GM23338 (cell line): ENCODE results near the gene PAM. TPM values are rescaled to one million over a fixed set of nuclear protein-coding genes. Genes with fewer than 3 reads are reported as not detected.

Source experiments
- ATAC-seq: fragments of 200-7000 bp; cut with Tn5 transposase; 3 replicates; pipeline ENCODE4 v1.9.1; 2020
- DNase-seq: peaks from one replicate; pipeline ENCODE4 v3.0.0-alpha.2; 2015; ENCODE audit warnings: low spot score
- H2AFZ ChIP-seq: fragments of 200-600 bp; sonication (generic); 2 replicates; pipeline ENCODE4 v1.8.0; 2016; ENCODE audit warnings: antibody characterized with exemption, mild to moderate bottlenecking, moderate library complexity
- H3F3A ChIP-seq: fragments of 200-600 bp; sonication (generic); replicated peaks from 2 replicates; pipeline ENCODE4 v1.8.0; 2017; ENCODE audit warnings: antibody characterized with exemption, mixed run types, low read depth
- H3K27ac ChIP-seq: fragments of 200-600 bp; sonication (generic); 2 replicates; pipeline ENCODE4 v1.6.1; 2016; ENCODE audit warnings: low read depth
- H3K27me3 ChIP-seq: fragments of 200-600 bp; sonication (generic); 2 replicates; pipeline ENCODE4 v1.8.0; 2016; ENCODE audit warnings: mild to moderate bottlenecking, mixed run types, moderate library complexity; ENCODE audit not compliant: insufficient read depth
- H3K36me3 ChIP-seq: fragments of 200-600 bp; sonication (generic); 2 replicates; pipeline ENCODE4 v1.8.0; 2016; ENCODE audit warnings: mild to moderate bottlenecking; ENCODE audit not compliant: insufficient read depth
- H3K4me1 ChIP-seq: fragments of 200-600 bp; sonication (generic); 2 replicates; pipeline ENCODE4 v1.8.0; 2016; ENCODE audit warnings: mild to moderate bottlenecking, moderate library complexity; ENCODE audit not compliant: insufficient read depth
- H3K4me2 ChIP-seq: fragments of 200-600 bp; sonication (generic); 2 replicates; pipeline ENCODE4 v1.7.1; 2017; ENCODE audit warnings: mixed run types
- H3K4me3 ChIP-seq: fragments of 200-600 bp; sonication (generic); 2 replicates; pipeline ENCODE4 v1.6.1; 2016; ENCODE audit warnings: mixed run types
- H3K79me2 ChIP-seq: fragments of 200-600 bp; sonication (generic); replicated peaks from 2 replicates; pipeline ENCODE4 v1.8.0; 2017; ENCODE audit warnings: mild to moderate bottlenecking; ENCODE audit not compliant: insufficient read depth
- H3K9me2 ChIP-seq: fragments of 200-600 bp; sonication (generic); 2 replicates; pipeline ENCODE4 v1.8.0; 2017; ENCODE audit not compliant: insufficient read depth
- H4K20me1 ChIP-seq: fragments of 200-600 bp; sonication (generic); replicated peaks from 2 replicates; pipeline ENCODE4 v1.8.0; 2017; ENCODE audit warnings: mild to moderate bottlenecking; ENCODE audit not compliant: insufficient read depth
- H3K27ac Mint-ChIP-seq: 2 replicates; pipeline ENCODE4 v1.8.0; 2020; ENCODE audit warnings: inconsistent platforms, mild to moderate bottlenecking, moderate library complexity, mixed read lengths
- H3K27me3 Mint-ChIP-seq: 3 replicates; pipeline ENCODE4 v1.8.0; 2022; ENCODE audit warnings: low read depth, mild to moderate bottlenecking, moderate library complexity, mixed read lengths, inconsistent platforms; ENCODE audit not compliant: insufficient read depth, poor library complexity
- H3K36me3 Mint-ChIP-seq: 3 replicates; pipeline ENCODE4 v1.8.0; 2021; ENCODE audit warnings: low read depth, mild to moderate bottlenecking, inconsistent platforms, moderate library complexity, mixed read lengths
- H3K4me1 Mint-ChIP-seq: 3 replicates; pipeline ENCODE4 v1.8.0; 2020; ENCODE audit warnings: mild to moderate bottlenecking, inconsistent platforms, mixed read lengths
- H3K4me3 Mint-ChIP-seq: 3 replicates; pipeline ENCODE4 v1.8.0; 2021; ENCODE audit warnings: moderate library complexity, mild to moderate bottlenecking, inconsistent platforms, mixed read lengths
- H3K9me3 Mint-ChIP-seq: 3 replicates; pipeline ENCODE4 v1.8.0; 2020; ENCODE audit warnings: moderate library complexity, mild to moderate bottlenecking, inconsistent platforms, mixed read lengths
- JUNB ChIP-seq: IDR thresholded peaks from one replicate; pipeline ENCODE4 v1.6.1; 2016; ENCODE audit warnings: antibody characterized with exemption; ENCODE audit not compliant: unreplicated experiment
- REST ChIP-seq: IDR thresholded peaks from one replicate; pipeline ENCODE4 v1.6.1; 2018; ENCODE audit warnings: antibody characterized with exemption; ENCODE audit not compliant: unreplicated experiment
- STAT1 ChIP-seq: IDR thresholded peaks from one replicate; pipeline ENCODE4 v1.6.1; 2016; ENCODE audit warnings: antibody characterized with exemption; ENCODE audit not compliant: unreplicated experiment
- ZNF462 ChIP-seq: fragments of 250-450 bp; sonication (Bioruptor Pico); IDR thresholded peaks from 2 replicates; pipeline ENCODE4 v1.5.0; 2020; ENCODE audit warnings: mild to moderate bottlenecking, moderate library complexity
- polyA plus RNA-seq: library from polyadenylated mRNA; unstranded; fragments of >200 nt; fragmentation: Nextera tagmentation; extraction: Ambion mirVana; gene quantifications from 2 replicates; pipeline ENCODE4 v1.2.1, GENCODE V29; 2016
- total RNA-seq: library from RNA; depleted of rRNA; stranded (reverse); fragments of >200 nt; shearing (Covaris generic); gene quantifications from 2 replicates; pipeline ENCODE4 v1.2.3, GENCODE V29; 2014

PAM gene
- total and polyA plus RNA-seq, 2 experiments from 2014 or later: 33.9 to 79.4 TPM

- TF ChIP-seq REST: no peak
- TF ChIP-seq ZNF462: no peak
- no peak for TF ChIP-seq STAT1
Measured at GRCh38 chr5:102711525-102712385, 43.4 kb upstream of the PAM start (continued).

GRCh38 chr5:102713278-102713677 is 41.8 kb upstream of the PAM start:
- H3F3A ChIP-seq: no peaks in the 10 kb centered on the region
- H3K4me3 ChIP-seq: no peak overlapping the region
- H3K4me1 ChIP-seq: no peaks in the 10 kb centered on the region; the same call in 1 of the 2 replicates
- no peaks in the 10 kb centered on the region for H3K27me3 ChIP-seq
- no peak overlapping the region for H3K4me2 ChIP-seq
- H2AFZ ChIP-seq: peak overlapping the region; percentile 26; the same call in 1 of the 2 replicates
- H3K27ac Mint-ChIP-seq: no peak overlapping the region
- ATAC-seq (no peak), DNase-seq (no peak)
- H3K36me3 Mint-ChIP-seq: no peaks in the 10 kb centered on the region
- H3K79me2 ChIP-seq: no peaks in the 10 kb centered on the region
- no peaks in the 10 kb centered on the region; the same call in 2 of the 3 replicates for H3K9me3 Mint-ChIP-seq
- no peak overlapping the region for H3K27ac ChIP-seq
- H3K9me2 ChIP-seq: no peaks in the 10 kb centered on the region
- H3K4me1 Mint-ChIP-seq: peaks cover 9% of the 10 kb centered on the region
- no peaks in the 10 kb centered on the region for H3K36me3 ChIP-seq
- no peaks in the 10 kb centered on the region for H3K27me3 Mint-ChIP-seq
- no peak overlapping the region for H3K4me3 Mint-ChIP-seq
- no peaks in the 10 kb centered on the region for H4K20me1 ChIP-seq
- TF ChIP-seq REST (no peak), JUNB (no peak)
